H1 (cell line): ENCODE data around the gene OMA1. TPM values are rescaled to one million over a fixed set of nuclear protein-coding genes. Genes with fewer than 3 reads are reported as not detected.

ENCODE experiments used
- CTCF ChIA-PET: fragments of 300-600 bp; sonication (Branson Sonifier 250); formaldehyde crosslinking; loops from one replicate; lab custom pipeline; 2021; ENCODE audit not compliant: partially characterized antibody; lab: Charles Lee
- POLR2A ChIA-PET: fragments of 300-600 bp; sonication (Branson Sonifier 250); formaldehyde crosslinking; loops from one replicate; lab custom pipeline; 2021; ENCODE audit warnings: inconsistent platforms; ENCODE audit not compliant: partially characterized antibody; lab: Charles Lee
- DNase-seq, 2 experiments: peaks; one replicate each; pipeline versions ENCODE4 v3.0.0 to v3.0.0-alpha.2; 2010 to 2022; ENCODE audit warnings: low spot score in 2 of 2, low read depth in 1 of 2, mixed read lengths in 1 of 2
- FAIRE-seq: peaks from 2 replicates; lab custom pipeline; 2011; peaks lifted over from hg19 to GRCh38; lab: Jason Lieb, UNC
- H2AFZ ChIP-seq: 2 replicates; pipeline ENCODE4 v1.8.1; 2012; ENCODE audit warnings: low read length, inconsistent platforms
- H2AK5ac ChIP-seq: 2 replicates; pipeline ENCODE4 v1.6.1; 2013; ENCODE audit warnings: low read depth, low read length
- H2BK120ac ChIP-seq: replicated peaks from 2 replicates; pipeline ENCODE3; 2013; ENCODE audit warnings: low read depth, low read length, inconsistent platforms
- H2BK12ac ChIP-seq: 2 replicates; pipeline ENCODE4 v1.6.1; 2013; ENCODE audit warnings: low read depth, low read length
- H2BK15ac ChIP-seq: 2 replicates; pipeline ENCODE4 v1.6.1; 2013; ENCODE audit warnings: low read length
- H2BK20ac ChIP-seq: 2 replicates; pipeline ENCODE4 v1.6.1; 2013; ENCODE audit warnings: low read length
- H2BK5ac ChIP-seq: 2 replicates; pipeline ENCODE4 v1.6.1; 2013; ENCODE audit warnings: low read depth, low read length
- H3K14ac ChIP-seq: 2 replicates; pipeline ENCODE4 v1.6.1; 2013; ENCODE audit warnings: inconsistent platforms; ENCODE audit not compliant: insufficient read length
- H3K18ac ChIP-seq: 2 replicates; pipeline ENCODE4 v1.6.1; 2013; ENCODE audit warnings: low read length; ENCODE audit errors: extremely low read depth
- H3K23ac ChIP-seq: 2 replicates; pipeline ENCODE4 v1.6.1; 2013; ENCODE audit warnings: inconsistent platforms; ENCODE audit not compliant: insufficient read length
- H3K23me2 ChIP-seq: 2 replicates; pipeline ENCODE4 v1.6.1; 2013; ENCODE audit warnings: low read depth, low read length
- H3K27ac ChIP-seq: 2 replicates; pipeline ENCODE4 v1.6.1; 2011; ENCODE audit warnings: low read depth, low read length, inconsistent platforms
- H3K27me3 ChIP-seq, 4 experiments: replicated peaks in 1 of 4; 1 replicate in 1 of 4; 2 replicates in 3 of 4; pipeline versions ENCODE4 v1.6.1 to v1.8.1; 2011 to 2013; ENCODE audit warnings: low read length in 3 of 4, mild to moderate bottlenecking in 3 of 4, inconsistent platforms in 2 of 4, mixed read lengths in 2 of 4, moderate library complexity in 1 of 4; ENCODE audit not compliant: control insufficient read depth in 3 of 4, insufficient read depth in 3 of 4; ENCODE audit errors: extremely low read depth in 1 of 4
- H3K36me3 ChIP-seq, 4 experiments: 2 replicates each; pipeline versions ENCODE4 v1.6.1 to v1.8.1; 2011 to 2013; ENCODE audit warnings: mild to moderate bottlenecking in 4 of 4, low read length in 3 of 4, moderate library complexity in 2 of 4, control low read depth in 1 of 4, inconsistent platforms in 1 of 4; ENCODE audit not compliant: insufficient read depth in 4 of 4, control insufficient read depth in 2 of 4
- H3K4ac ChIP-seq: replicated peaks from 2 replicates; pipeline ENCODE3; 2013; ENCODE audit warnings: low read length, low read depth, mixed read lengths, inconsistent platforms; ENCODE audit not compliant: insufficient read length
- H3K4me1 ChIP-seq, 4 experiments: replicated peaks in 1 of 4; 1 replicate in 1 of 4; 2 replicates in 3 of 4; pipeline versions ENCODE4 v1.6.1 to v1.8.1; 2011 to 2013; ENCODE audit warnings: low read length in 3 of 4, inconsistent platforms in 2 of 4, mixed read lengths in 1 of 4; ENCODE audit not compliant: insufficient read depth in 4 of 4, control insufficient read depth in 3 of 4
- H3K4me2 ChIP-seq, 2 experiments: 2 replicates each; pipeline versions ENCODE4 v1.6.1 to v1.8.1; 2011 to 2013; ENCODE audit warnings: low read depth in 2 of 2, low read length in 2 of 2, control low read depth in 1 of 2, inconsistent platforms in 1 of 2, mild to moderate bottlenecking in 1 of 2; ENCODE audit not compliant: insufficient read depth in 1 of 2
- H3K4me3 ChIP-seq, 4 experiments: fragments of 200-600, 300-600 bp in 1 of 4; sonication (generic), shearing (Covaris generic), sonication (Bioruptor Twin) in 1 of 4; 2 replicates each; pipeline versions ENCODE4 v1.5.1 to v1.8.1; 2011 to 2016; ENCODE audit warnings: low read length in 4 of 4, low read depth in 3 of 4, control low read depth in 2 of 4, inconsistent platforms in 2 of 4, mild to moderate bottlenecking in 2 of 4, mixed read lengths in 1 of 4, moderate library complexity in 1 of 4; ENCODE audit not compliant: insufficient read depth in 2 of 4; ENCODE audit errors: extremely low read depth in 1 of 4
- H3K56ac ChIP-seq: replicated peaks from 2 replicates; pipeline ENCODE3; 2013; ENCODE audit warnings: low read depth, mild to moderate bottlenecking, mixed read lengths, low read length, inconsistent platforms; ENCODE audit not compliant: insufficient read length
- H3K79me1 ChIP-seq: 2 replicates; pipeline ENCODE4 v1.6.1; 2013; ENCODE audit warnings: low read depth, low read length, control low read depth
- H3K79me2 ChIP-seq, 2 experiments: 2 replicates each; pipeline versions ENCODE4 v1.6.1 to v1.8.1; 2012 to 2013; ENCODE audit warnings: low read length in 2 of 2, mild to moderate bottlenecking in 2 of 2, inconsistent platforms in 1 of 2; ENCODE audit not compliant: insufficient read depth in 2 of 2, control insufficient read depth in 1 of 2
- H3K9ac ChIP-seq, 4 experiments: replicated peaks in 1 of 4; 1 replicate in 1 of 4; 2 replicates in 3 of 4; pipeline versions ENCODE4 v1.6.1 to v1.8.1; 2011 to 2013; ENCODE audit warnings: low read depth in 3 of 4, low read length in 3 of 4, control low read depth in 2 of 4, mild to moderate bottlenecking in 2 of 4, moderate library complexity in 2 of 4, inconsistent platforms in 1 of 4; ENCODE audit errors: extremely low read depth in 1 of 4
- H3K9me3 ChIP-seq, 2 experiments: 2 replicates each; pipeline versions ENCODE4 v1.6.1 to v1.8.1; 2012 to 2013; ENCODE audit warnings: mild to moderate bottlenecking in 2 of 2, moderate library complexity in 2 of 2, control low read depth in 1 of 2, inconsistent platforms in 1 of 2, low read depth in 1 of 2, low read length in 1 of 2, mixed read lengths in 1 of 2; ENCODE audit not compliant: insufficient read depth in 2 of 2
- H4K20me1 ChIP-seq, 2 experiments: replicated peaks in 1 of 2; 2 replicates each; pipeline versions ENCODE3 to v1.8.1; 2011 to 2013; ENCODE audit warnings: inconsistent platforms in 2 of 2, low read length in 2 of 2, mild to moderate bottlenecking in 1 of 2; ENCODE audit not compliant: insufficient read depth in 2 of 2, control insufficient read depth in 1 of 2
- H4K5ac ChIP-seq: 2 replicates; pipeline ENCODE4 v1.6.1; 2013; ENCODE audit warnings: low read length, low read depth, mixed read lengths, inconsistent platforms; ENCODE audit not compliant: insufficient read length
- H4K8ac ChIP-seq: 2 replicates; pipeline ENCODE4 v1.8.0; 2013; ENCODE audit warnings: mild to moderate bottlenecking, moderate library complexity, low read length, inconsistent platforms; ENCODE audit not compliant: insufficient read depth; ENCODE audit errors: extremely low read depth
- H4K91ac ChIP-seq: replicated peaks from 2 replicates; pipeline ENCODE3; 2013; ENCODE audit warnings: low read length, mixed read lengths, inconsistent platforms; ENCODE audit not compliant: insufficient read length
- HDAC6 ChIP-seq: IDR thresholded peaks from one replicate; pipeline ENCODE4 v1.7.1; 2012; ENCODE audit warnings: low read depth, mild to moderate bottlenecking, inconsistent platforms, low read length, moderate library complexity
- JUN ChIP-seq: IDR thresholded peaks from 2 replicates; pipeline ENCODE4 v1.6.1; 2011; ENCODE audit warnings: low read depth, mild to moderate bottlenecking, improper control_type of control experiment, low read length
- WGBS, 2 experiments: shearing (Covaris generic) in 1 of 2; methylation state at CpG; one replicate each; pipeline versions ENCODE4 v1.1.6 to v1.1.7; 2013 to 2015; ENCODE audit warnings: low lambda C conversion rate in 2 of 2, mixed read lengths in 2 of 2, inconsistent platforms in 1 of 2, low coverage in 1 of 2, missing lambda C conversion rate in 1 of 2; ENCODE audit not compliant: insufficient replicate concordance in 2 of 2, insufficient coverage in 1 of 2, insufficient read length in 1 of 2; ENCODE audit errors: extremely low coverage in 1 of 2, missing lambda C conversion rate in 1 of 2; 5-methylcytosine and 5-hydroxymethylcytosine counted together
- polyA plus RNA-seq, 7 experiments: library from polyadenylated mRNA; depleted of rRNA in 3 of 7; stranded (reverse) in 5 of 7; unstranded in 2 of 7; fragments of >200 nt in 5 of 7; fragments of 200-250 nt in 2 of 7; gene quantifications; 1 replicate in 5 of 7; 2 replicates in 1 of 7; 4 replicates in 1 of 7; pipeline versions ENCODE4 v1.2.1 to v1.2.3, GENCODE V29; 2011 to 2013; ENCODE audit warnings: missing spikeins in 2 of 7, mixed read lengths in 2 of 7
- total RNA-seq: library from RNA; stranded (reverse); fragmentation: NEBNext Ultra II Directional; extraction: Animal tissue kit (Norgen Biotek cat#: 25700); gene quantifications from 2 replicates; pipeline ENCODE4 v1.2.1, GENCODE V29; 2021

Gene OMA1
- total and polyA plus RNA-seq, 2 of the 8 experiments (the other 6 are each of a cell fraction or from before 2014, with no cell fraction given), result 7.7 to 11.7 TPM

DNA sequence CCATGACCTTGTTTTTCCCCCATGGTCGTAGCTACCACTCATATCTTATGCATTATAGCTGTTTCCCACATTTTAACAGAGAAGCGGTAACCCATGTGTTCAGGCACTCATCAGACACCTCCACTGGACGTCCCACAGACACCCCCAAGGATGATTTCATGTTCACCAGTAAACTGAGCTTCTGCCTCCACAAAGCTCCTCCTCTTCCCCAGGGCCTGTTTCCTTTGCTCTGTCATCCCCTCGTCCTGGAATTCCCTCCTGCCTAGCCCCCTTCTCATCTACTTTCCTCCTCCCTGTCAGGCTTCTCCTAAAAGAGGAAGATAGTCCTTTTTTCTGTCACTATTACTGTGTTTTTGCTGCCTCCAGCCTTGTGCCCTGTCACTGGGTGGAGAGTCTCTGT, 111.2 kb downstream of the OMA1 start:
- Histone ChIP-seq H2BK20ac (no peak overlapping the region; the same call in 1 of the 2 replicates), H2BK5ac (no peak overlapping the region), H3K9me3 (no peaks in the 10 kb centered on the region), H3K9ac (no peak overlapping the region), H2BK120ac (no peak overlapping the region), H3K36me3 (no peaks in the 10 kb centered on the region), H3K79me2 (no peaks in the 10 kb centered on the region), H3K56ac (no peak overlapping the region), H3K4me2 (no peak overlapping the region), H3K23me2 (no peaks in the 10 kb centered on the region; the same call in 1 of the 2 replicates), H3K27ac (no peak overlapping the region), H4K91ac (no peak overlapping the region), H3K23ac (no peak overlapping the region), H4K8ac (no peak overlapping the region), H2AFZ (no peak overlapping the region), H4K20me1 (no peaks in the 10 kb centered on the region), H2BK15ac (no peak overlapping the region), H3K4me1 (peaks cover 0 to 4% (median 2%) of the 10 kb centered on the region in 4 experiments; a peak in 4 of 7 replicates), H3K4me3 (no peak overlapping the region), H3K27me3 (no peaks in the 10 kb centered on the region), H3K79me1 (no peaks in the 10 kb centered on the region), H2AK5ac (no peak overlapping the region), H4K5ac (no peak overlapping the region), H3K4ac (no peak overlapping the region), H3K14ac (no peak overlapping the region), H2BK12ac (no peak overlapping the region), H3K18ac (no peak overlapping the region)
- no peak for TF ChIP-seq HDAC6
- TF ChIP-seq JUN, result no peak
- FAIRE-seq (no peak), DNase-seq (no peak)
- POLR2A ChIA-PET, result interaction anchor here (1.2 kb wide), 1 partner anchor 11 kb away, joined by 3 read pairs; no protein-coding TSS in a partner anchor
- WGBS, 2 experiments, result 65% methylated on average over 4 of the region's 4 CpGs; no CpG with 5 or more reads in 1 of the 2 experiments
- CTCF ChIA-PET, result interaction anchor here (0.8 kb wide), 1 partner anchor 79 kb away, joined by 3 read pairs; no protein-coding TSS in a partner anchor
